Hepatocyte (in vitro differentiated cells): ENCODE data around the gene BLID.

Source experiments
- CTCF ChIP-seq: fragments of 200-600 bp; sonication (generic); IDR thresholded peaks from 2 replicates; pipeline ENCODE4 v1.5.1; 2016; ENCODE audit warnings: antibody characterized with exemption, mild to moderate bottlenecking; ENCODE audit not compliant: poor library complexity
- EZH2 ChIP-seq: fragments of 200-600 bp; sonication (generic); IDR thresholded peaks from 2 replicates; pipeline ENCODE4 v1.6.1; 2016; ENCODE audit warnings: antibody characterized with exemption, mild to moderate bottlenecking, borderline replicate concordance
- EZH2phosphoT487 ChIP-seq: fragments of 200-600 bp; sonication (generic); IDR thresholded peaks from one replicate; pipeline ENCODE4 v1.6.1; 2018; ENCODE audit warnings: antibody characterized with exemption, mild to moderate bottlenecking, low read depth, moderate library complexity; ENCODE audit not compliant: unreplicated experiment, severe bottlenecking

DNA sequence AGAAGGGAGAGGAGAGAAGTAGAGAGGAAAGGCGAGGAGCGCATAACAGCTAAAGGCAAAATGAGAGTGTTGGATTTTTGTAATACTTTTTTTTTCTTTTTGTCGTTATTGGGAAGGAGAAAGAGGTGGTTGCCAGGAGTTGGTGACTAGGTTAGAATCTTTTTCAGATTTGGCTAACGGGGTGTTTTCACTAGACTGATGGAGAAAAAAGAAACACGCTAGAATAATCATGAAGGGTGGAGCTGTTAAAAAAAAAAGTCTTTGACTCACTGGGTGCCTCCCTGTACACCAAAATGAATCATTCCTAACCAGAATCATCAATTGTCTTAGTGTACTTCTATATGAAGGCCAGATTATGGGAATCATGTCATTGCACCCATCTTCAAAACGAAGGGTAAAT lies 12.7 kb downstream of the BLID start:
- TF ChIP-seq EZH2: no peak
- TF ChIP-seq EZH2phosphoT487: no peak
- no peak for TF ChIP-seq CTCF
